Gastrocnemius medialis (tissue), 4 donors: ENCODE measurements around the gene BNC2.

Experiments
- CTCF ChIP-seq, 5 experiments: fragments of 450-650 bp in 3 of 5; fragments of 200-600 bp in 2 of 5; sonication (generic) in 2 of 5; IDR thresholded peaks in 4 of 5; conservative IDR thresholded peaks in 1 of 5; 1 replicate in 4 of 5; 2 replicates in 1 of 5; pipeline ENCODE4 v1.5.1; 2016 to 2019; ENCODE audit warnings: antibody characterized with exemption in 5 of 5, mild to moderate bottlenecking in 3 of 5, moderate library complexity in 3 of 5
- POLR2A ChIP-seq, 2 donors: fragments of 450-650 bp; IDR thresholded peaks; one replicate each; pipeline ENCODE4 v1.6.1; 2017; ENCODE audit warnings: antibody characterized with exemption in 2 of 2, mild to moderate bottlenecking in 2 of 2, moderate library complexity in 2 of 2

- TF ChIP-seq POLR2A (IDR thresholded peaks at IDR 0.05) (no peak), CTCF (IDR thresholded peaks at IDR 0.05 in 4 of 5, conservative IDR thresholded peaks at IDR 0.05 in 1 of 5) (no peak)
Measured at GRCh38 chr9:16750553-16750952, 119.9 kb downstream of the BNC2 start.
